ENCODE results near the gene EYS.

DNA sequence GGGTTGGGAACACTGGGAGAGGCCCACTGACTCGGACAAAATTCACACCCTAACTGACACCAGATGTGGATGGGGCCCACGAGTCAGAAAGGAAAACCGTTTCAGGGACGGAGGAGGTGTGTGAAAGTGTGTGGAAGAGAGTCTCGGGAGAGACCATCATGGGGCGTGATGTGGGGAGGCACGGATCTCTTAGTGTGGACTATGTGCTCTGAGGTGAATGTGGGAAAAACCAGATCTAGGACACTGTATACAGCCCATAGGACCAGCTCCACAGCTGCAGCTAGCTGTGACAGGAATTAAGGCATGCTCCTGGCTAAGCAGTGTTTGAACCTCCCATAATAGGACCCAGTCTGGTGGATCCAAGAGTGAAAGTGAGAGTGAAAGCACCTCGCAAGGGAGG is 1380.1 kb downstream of the EYS start:
- TF ChIP-seq POLR2A (IDR thresholded peaks at IDR 0.05) (no peak), POLR2AphosphoS5 (IDR thresholded peaks at IDR 0.05) (no peak), EP300 (IDR thresholded peaks at IDR 0.05) (no peak)
- TF ChIP-seq, protein P1, sequence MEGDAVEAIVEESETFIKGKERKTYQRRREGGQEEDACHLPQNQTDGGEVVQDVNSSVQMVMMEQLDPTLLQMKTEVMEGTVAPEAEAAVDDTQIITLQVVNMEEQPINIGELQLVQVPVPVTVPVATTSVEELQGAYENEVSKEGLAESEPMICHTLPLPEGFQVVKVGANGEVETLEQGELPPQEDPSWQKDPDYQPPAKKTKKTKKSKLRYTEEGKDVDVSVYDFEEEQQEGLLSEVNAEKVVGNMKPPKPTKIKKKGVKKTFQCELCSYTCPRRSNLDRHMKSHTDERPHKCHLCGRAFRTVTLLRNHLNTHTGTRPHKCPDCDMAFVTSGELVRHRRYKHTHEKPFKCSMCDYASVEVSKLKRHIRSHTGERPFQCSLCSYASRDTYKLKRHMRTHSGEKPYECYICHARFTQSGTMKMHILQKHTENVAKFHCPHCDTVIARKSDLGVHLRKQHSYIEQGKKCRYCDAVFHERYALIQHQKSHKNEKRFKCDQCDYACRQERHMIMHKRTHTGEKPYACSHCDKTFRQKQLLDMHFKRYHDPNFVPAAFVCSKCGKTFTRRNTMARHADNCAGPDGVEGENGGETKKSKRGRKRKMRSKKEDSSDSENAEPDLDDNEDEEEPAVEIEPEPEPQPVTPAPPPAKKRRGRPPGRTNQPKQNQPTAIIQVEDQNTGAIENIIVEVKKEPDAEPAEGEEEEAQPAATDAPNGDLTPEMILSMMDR (IDR thresholded peaks at IDR 0.05): no peak
